AG10803 (cell line): ENCODE measurements around the gene RRP8.

Experiments used
- DNase-seq: peaks from one replicate; pipeline ENCODE4 v3.0.0; 2010; ENCODE audit warnings: low read depth
- H3K4me3 ChIP-seq: 2 replicates; pipeline ENCODE4 v1.5.1; 2011; ENCODE audit warnings: mild to moderate bottlenecking, low read length, control low read depth
- CTCF ChIP-seq: conservative IDR thresholded peaks from 2 replicates; pipeline ENCODE4 v1.5.1; 2011; ENCODE audit warnings: mild to moderate bottlenecking, low read length, control low read depth, inconsistent platforms

RRP8 gene

GRCh38 chr11:6553634-6554033, 49.8 kb downstream of the RRP8 start:
- TF ChIP-seq CTCF = no peak
- no peak for DNase-seq
- H3K4me3 ChIP-seq = no peak overlapping the region

- TF ChIP-seq CTCF = no peak
- H3K4me3 ChIP-seq = no peak overlapping the region
- DNase-seq = no peak
Observed at GRCh38 chr11:6548641-6549040, 54.8 kb downstream of the RRP8 start.

GRCh38 chr11:6548121-6548520, 55.3 kb downstream of the RRP8 start:
- no peak for TF ChIP-seq CTCF
- H3K4me3 ChIP-seq = no peak overlapping the region
- DNase-seq = no peak

GRCh38 chr11:6547177-6547576, 56.2 kb downstream of the RRP8 start:
- DNase-seq = no peak
- no peak for TF ChIP-seq CTCF
- no peak overlapping the region for H3K4me3 ChIP-seq

GRCh38 chr11:6546735-6547134, 56.7 kb downstream of the RRP8 start:
- DNase-seq = no peak
- no peak overlapping the region for H3K4me3 ChIP-seq
- TF ChIP-seq CTCF = no peak

- H3K4me3 ChIP-seq = no peak overlapping the region
- no peak for DNase-seq
- TF ChIP-seq CTCF = no peak
Observed at GRCh38 chr11:6545917-6546605, 57.4 kb downstream of the RRP8 start.
